ENCODE data around the gene AIFM2.
"Not testable (repeated sequence)": the region's sequence is repeated elsewhere in the genome, so short reads cannot be mapped to it uniquely, and the experiment has no call there.

Gene AIFM2

DNA sequence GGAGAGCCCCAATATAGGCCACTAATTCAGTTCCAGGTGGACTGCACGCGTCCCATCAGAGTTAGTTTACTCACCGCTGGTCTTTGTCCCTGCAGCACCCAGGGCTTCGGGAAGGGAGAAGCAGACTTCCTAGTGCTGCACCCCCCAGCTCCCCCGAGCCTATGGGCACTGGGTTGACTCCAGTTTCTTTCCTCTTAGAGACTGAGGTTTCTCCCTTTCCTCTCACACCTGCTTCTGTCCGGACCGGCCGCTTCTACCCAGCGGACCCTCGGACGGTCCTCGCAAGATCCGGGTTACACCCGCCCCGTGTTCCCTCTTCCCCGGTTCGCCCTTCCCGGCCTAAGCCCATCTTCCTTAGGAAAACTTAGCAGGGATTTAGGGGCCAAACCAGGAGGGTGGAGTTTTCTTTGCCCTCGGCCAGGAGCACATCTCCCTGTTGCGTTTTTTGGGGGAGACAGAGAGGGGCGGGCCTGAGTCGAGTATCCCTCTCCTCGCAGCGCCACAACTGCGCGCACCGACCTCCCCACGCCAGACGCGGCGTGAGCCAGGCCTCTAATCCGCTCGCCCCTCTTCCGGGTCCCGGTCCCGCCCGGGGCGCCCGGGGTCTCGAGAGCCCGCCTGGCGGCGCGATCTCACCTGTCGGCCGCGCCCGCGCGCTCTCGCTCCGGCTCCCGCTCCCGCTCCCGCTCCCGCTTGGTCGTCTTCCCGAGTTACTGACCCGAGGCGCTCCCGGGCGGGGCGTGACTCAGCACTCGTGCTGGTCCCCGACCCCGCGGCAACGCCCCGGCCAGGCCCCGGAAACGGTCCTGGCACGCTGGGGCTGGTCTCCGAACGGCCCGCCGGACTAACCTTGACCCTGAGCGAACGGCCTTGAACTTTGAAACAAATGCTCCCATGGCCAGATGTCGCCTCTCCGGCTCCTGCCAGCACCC, at the start of gene AIFM2:
Gene AIFM2 (minus strand): TSS at position 728 of the 932 bp plus-strand sequence. CDS start 8,741 bp downstream, outside the sequence.
- DNase-seq (ENCODE audit: low read depth), result no peak
- H3K4me3 ChIP-seq (ENCODE audit: low read depth, low read length), result peak within 1 kb of the TSS; percentile 57

DNA sequence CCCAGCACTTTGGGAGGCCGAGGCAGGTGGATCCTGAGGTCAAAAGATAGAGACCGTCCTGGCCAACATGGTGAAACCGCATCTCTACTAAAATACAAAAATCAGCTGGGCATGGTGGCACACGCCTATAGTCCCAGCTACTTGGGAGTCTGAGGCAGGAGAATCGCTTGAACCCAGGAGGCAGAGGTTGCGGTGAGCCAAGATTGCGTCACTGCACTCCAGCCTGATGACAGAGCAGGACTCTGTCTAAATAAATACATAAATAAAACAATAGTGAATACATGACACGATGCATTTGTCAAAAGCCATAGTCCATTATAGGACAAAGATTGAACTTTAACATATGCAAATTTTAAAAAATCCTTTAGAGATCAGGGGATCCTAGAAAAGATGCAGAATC, 46.6 kb upstream of the AIFM2 start:
- not testable (repeated sequence) for H3K4me3 ChIP-seq (ENCODE audit: low read depth, low read length); DNase-seq (ENCODE audit: low read depth)

DNA sequence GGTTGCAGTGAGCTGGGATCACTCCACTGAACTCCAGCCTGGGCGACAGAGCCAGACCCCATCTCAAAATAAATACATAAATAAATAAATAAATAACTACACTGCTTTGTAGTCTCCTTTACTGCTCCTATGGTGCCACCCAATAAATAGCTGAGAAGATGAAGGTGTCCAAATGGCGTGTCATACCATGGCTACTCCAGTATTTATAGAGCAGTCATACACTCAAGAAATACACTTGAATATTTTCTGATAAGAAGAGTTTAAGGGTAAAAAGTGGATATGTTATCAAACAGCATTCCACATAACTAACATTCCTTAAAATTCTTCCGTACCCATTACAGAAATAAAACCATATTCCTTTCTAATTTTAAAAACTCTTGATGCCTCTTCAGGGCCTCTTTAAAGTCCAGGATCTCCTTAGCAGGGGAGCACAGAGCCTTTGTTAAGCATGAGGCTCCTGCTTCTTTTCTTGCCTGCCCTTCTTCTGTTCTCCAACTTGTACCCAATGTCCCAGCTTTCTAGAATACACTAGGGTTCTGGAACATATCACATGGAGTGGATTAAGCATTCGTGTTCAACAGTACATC, 45.6 kb upstream of the AIFM2 start:
- H3K4me3 ChIP-seq (ENCODE audit: low read depth, low read length), result no peak overlapping the region
- DNase-seq (ENCODE audit: low read depth), result no peak

DNA sequence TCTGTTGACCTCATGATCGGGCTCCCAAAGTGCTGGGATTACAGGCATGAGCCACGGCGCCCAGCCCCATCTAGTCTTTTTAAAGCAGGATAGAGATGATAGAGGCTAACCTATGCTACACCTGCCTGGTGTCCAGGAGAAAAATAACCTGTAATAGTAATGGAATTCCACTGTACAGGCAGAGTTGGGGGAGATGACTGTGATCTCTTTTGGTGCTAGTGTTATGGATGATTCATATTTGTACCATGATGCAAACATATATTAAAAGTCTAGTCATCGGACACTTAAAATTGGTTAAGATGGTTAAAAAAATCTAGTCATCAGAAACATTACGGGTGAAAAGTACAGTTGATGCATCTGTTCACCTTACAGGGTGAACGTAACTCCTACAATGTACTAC, 43.8 kb upstream of the AIFM2 start:
- no peak for DNase-seq (ENCODE audit: low read depth)
- no peak overlapping the region for H3K4me3 ChIP-seq (ENCODE audit: low read depth, low read length)

DNA sequence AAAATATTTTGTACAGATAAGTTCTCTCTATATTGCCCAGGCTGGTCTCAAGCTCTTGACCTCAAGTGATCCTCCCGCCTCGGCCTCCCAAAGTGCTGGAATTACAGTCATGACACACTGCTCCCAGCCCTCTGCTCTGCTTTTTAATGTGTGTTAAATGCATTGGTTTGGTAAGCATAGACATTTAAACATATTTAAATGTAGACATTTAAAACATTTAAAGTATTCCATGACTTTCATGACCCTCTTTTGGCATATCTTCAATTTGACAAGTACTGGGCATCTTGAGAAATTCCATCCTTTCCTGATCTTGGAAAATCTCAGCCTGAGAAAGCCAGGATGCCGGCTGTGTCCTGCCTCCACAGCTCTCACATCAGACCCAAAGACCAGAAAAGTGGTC, 42.9 kb upstream of the AIFM2 start:
- H3K4me3 ChIP-seq (ENCODE audit: low read depth, low read length), result no peak overlapping the region
- no peak for DNase-seq (ENCODE audit: low read depth)

DNA sequence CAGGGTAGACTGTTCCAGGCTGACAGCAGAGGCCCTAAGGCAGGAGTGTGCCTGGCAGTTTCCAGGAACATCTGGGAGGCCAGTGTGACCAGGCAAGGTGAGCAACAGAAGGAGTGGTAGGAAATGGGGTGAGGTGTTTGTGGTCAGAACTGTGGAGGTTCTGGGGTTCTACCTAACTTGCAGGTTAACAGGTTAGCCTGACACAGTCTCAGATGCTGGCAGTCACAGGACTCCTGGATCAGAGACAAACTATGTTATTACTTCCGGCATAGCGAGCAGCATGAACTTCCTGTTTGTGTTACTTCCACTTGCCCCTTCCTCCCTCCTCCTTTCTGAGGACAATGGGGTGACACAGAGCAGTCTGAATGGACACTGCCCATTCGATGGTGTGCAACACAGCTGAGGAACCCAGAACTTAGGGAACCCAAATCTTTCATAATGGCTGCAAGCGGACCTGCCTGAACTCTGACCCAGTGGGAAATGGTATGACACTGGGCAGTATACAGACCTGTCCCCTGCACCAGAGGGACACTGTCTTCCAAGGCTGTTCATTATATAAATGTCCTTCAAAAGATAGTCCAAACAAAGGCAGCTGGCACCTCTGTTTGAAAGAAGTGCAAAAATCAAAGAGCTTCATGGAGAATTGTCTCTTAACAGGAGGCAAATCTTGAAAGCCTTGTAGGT, 41.6 kb upstream of the AIFM2 start:
- no peak overlapping the region for H3K4me3 ChIP-seq (ENCODE audit: low read depth, low read length)
- DNase-seq (ENCODE audit: low read depth), result no peak

DNA sequence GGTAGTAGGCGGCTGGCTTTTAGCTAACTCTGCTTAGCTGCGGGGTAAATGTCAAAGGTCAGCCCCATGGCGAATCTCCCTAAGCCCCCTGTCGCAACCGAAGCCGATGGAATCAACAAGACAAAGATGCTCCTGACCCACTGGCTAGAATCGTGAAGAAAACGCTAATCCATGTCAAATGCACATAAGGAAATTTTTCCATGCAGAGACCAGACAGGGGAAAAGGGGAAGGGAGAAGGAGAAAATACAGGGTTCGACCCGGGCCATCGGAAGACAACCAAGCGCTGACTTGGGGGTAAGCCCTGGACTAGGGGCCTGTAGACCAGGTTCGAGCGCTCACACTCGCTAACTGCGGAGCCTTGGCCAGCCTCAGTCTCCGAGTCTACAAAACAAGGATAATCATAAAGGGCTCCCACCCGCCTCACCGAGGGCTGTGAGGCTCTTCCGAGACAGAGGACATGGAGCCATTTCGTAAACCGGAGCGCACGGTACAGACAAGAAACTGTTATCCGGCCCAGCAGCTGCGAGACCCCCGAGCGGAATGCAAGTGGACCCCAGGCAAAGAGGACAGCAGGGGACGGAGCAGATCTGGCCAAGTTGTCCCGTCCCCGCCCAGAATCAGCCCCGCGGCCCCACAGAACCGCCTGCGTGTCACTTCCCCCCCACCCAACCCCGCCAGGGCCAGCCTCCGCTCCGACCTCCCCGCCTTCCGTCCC, 37.2 kb upstream of the AIFM2 start:
- no peak for DNase-seq (ENCODE audit: low read depth)
- H3K4me3 ChIP-seq (ENCODE audit: low read depth, low read length), result peak overlapping the region; percentile 97

DNA sequence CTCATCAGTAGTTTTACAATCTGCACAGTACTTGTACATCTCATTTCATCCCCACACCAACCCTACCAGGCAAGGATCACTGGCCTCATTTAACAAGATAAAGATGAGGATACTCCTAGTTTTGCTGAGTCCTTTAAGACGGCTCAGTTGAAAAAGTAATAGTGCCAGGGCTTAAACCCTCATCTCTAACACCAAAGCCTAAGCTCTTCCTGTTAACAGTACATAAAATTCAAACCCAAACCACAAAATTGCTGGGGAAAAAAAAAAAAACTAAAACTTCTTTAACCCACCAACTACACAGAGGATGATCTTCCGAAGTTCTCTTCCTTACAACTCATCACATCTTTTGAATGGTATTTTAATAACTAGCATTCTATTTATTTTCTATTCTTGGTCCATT, 36.4 kb upstream of the AIFM2 start:
- no peak for DNase-seq (ENCODE audit: low read depth)
- peak overlapping the region; percentile 97 for H3K4me3 ChIP-seq (ENCODE audit: low read depth, low read length)

DNA sequence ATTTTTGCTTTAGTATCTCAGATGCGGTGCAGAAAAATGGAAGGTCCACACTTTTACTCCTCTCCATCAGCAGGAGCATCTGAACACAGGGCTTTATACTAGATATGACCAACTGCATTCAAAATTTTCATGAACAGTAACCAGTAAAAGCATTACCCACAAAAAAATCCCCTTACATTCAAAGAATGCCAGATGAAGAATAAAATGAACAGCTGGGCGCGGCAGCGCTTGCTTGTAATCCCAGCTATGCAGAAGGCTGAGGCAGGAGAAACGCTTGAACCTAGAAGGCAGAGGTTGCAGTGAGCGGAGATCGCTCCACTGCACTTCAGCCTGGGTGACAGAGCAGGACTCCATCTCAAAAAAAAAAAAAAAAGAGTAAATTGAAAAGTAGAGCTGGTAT, 34.6 kb upstream of the AIFM2 start:
- no peak for DNase-seq (ENCODE audit: low read depth)

DNA sequence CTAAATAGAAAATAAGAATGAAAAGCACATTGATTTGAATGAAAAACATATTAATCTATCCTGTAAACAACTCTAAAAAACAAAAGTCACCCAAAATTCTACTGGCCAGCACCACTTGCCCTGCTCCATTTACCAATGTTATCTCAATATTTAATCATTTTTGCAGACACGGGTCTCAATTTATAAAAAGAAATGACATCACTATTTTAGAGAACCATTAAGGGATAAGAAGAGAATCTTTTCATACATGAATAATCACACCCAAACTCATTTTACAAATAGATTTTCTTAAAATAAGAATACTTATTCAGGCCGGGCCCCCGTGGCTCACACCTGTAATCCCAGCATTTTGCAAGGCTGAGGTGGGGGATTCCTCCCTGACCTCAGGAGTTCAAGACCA, 33.8 kb upstream of the AIFM2 start:
- DNase-seq (ENCODE audit: low read depth), result no peak
- no peak overlapping the region for H3K4me3 ChIP-seq (ENCODE audit: low read depth, low read length)

More for the DNA sequence above, 34.6 kb upstream of the AIFM2 start:
- no peak overlapping the region for H3K4me3 ChIP-seq (ENCODE audit: low read depth, low read length)

DNA sequence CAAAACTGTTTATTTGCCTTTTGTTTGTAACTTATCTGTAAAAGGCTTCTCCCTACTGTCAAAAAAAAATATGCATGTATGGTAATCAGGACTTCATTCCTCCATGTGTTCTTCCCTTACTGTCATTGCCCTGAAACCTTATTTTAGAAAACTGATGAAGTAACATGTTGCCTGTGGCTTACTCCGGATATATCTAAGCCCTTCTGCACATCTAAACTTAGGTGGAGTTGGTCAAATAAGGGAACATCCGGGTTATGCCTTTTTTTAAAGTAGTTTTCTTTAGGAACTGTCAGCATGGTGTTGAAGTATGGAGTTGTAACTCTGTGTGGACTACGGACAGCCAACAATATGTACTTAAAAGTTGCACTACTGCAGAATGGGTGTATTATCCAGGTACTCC, 31.5 kb upstream of the AIFM2 start:
- DNase-seq (ENCODE audit: low read depth), result no peak
- H3K4me3 ChIP-seq (ENCODE audit: low read depth, low read length), result no peak overlapping the region

DNA sequence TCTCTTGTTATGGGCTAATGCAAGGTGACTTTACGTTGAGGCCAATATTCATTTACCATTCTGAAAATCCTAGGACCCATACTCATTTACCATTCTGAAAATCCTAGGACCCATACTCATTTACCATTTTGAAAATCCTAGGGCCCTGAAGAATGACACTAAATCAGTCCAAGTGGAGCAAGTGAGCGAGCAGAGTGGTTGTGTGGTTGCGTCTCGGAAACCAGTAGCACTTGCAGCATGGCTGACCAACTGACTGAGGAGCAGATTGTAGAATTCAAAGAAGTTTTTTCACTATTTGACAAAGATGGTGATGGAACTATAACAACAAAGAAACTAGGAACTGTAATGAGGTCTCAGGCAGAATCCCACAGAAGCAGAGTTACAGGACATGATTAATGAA, 30.8 kb upstream of the AIFM2 start:
- no peak for DNase-seq (ENCODE audit: low read depth)
- H3K4me3 ChIP-seq (ENCODE audit: low read depth, low read length), result no peak overlapping the region

DNA sequence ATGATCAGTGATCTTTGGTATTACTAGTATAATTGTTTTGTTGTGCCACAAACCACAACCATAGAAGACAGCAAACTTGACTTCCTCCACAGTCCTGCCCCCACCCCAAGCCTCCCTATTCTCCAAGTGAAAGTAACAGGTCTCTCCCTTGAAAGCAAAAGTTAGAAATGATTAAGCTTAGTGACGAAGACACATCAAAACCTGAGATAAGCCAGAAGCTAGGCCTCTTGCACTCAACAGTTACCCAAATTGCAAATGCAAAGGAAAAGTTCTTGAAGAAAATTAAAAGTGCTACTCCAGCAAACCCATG, 30.2 kb upstream of the AIFM2 start:
- DNase-seq (ENCODE audit: low read depth), result no peak
- no peak overlapping the region for H3K4me3 ChIP-seq (ENCODE audit: low read depth, low read length)

DNA sequence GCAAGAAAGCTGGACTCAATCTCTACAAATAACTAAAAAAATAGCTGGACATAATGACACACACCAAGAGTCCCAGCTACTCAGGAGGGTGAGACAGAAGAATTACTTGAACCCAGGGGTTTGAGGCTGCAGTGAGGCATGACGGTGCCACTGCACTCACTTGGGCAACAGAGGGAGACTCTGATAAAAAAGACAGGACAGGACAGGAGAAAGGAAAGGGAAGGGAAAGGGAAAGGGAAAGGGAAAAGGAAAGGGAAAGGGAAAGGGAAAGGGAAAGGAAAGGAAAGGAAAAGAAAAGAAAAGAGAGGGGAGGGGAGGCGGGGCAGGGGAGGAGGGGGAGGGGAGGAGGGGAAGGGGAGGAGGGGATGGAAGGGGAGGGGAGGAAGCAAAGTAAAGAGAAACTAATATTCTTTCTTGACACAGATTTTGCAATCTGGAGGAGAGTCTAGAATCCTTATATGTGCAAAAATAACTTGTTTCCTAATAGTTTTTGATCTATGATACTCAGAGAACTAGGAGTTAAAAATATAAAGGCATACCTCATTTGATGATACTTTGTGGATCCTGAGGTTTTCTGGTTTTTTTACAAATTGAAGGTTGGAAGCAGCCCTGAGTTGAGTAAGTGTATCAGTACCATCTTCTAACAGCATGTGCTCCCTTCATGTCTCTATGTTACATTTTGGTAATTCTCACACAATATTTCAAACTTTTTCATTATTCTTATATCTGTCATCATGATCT, 29.7 kb upstream of the AIFM2 start:
- no peak for DNase-seq (ENCODE audit: low read depth)
- H3K4me3 ChIP-seq (ENCODE audit: low read depth, low read length), result no peak overlapping the region

DNA sequence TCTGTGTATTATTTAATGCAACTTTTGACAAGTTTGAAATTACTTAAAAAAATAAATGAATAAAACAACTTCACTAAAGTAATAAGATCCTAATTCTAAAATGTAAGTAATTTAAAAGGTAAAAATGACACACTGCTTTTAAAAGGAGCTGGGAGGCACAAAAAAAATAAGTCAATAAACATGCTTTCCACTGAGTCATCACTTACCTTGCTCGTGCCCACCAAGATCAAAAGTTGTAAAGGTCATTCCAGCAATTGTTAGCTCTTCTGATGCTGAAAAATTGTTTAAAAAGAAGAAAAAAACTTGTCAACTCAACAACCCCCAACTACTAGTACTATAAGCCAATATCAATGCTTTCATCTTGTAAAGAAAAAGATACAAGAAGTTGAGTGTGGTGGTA, 28.2 kb upstream of the AIFM2 start:
- DNase-seq (ENCODE audit: low read depth), result no peak
- H3K4me3 ChIP-seq (ENCODE audit: low read depth, low read length), result no peak overlapping the region

DNA sequence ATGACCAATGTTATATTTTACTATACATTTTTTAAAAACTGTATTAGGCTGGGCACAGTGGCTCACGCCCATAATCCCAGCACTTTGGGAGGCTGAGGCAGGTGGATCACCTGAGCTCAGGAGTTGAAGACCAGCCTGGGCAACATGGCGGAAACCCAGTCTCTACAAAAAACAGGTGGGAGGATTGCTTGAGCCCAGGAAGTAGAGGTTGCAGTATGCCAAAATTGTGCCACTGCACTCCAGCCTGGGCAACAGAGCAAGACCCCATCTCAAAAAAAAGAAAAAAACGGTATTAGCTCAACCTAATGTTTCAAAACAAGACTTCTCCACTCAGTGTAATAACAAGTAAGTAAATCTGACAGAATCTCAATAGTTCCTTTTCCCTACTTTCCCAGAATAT, 26.7 kb upstream of the AIFM2 start:
- H3K4me3 ChIP-seq (ENCODE audit: low read depth, low read length); DNase-seq (ENCODE audit: low read depth): not testable (repeated sequence)

DNA sequence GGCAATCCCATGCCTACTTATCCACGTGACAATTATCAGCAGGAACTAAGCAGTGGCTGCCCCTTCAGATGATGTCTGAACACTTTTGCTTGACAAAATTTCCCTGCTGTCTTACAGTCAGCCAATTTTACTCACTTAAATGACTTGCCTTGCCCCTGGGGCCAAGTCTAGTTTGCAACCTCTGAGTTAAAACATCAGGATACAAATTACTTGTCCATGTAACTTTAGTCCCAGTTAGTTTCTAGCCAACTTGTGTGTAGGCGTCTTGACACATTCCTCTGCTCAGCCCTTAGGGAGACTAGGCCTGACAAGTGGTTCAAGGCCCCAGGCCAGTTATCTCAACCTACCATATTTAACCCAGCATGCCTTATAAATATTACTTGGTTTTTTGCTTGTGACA, 25.5 kb upstream of the AIFM2 start:
- H3K4me3 ChIP-seq (ENCODE audit: low read depth, low read length), result no peak overlapping the region
- no peak for DNase-seq (ENCODE audit: low read depth)

DNA sequence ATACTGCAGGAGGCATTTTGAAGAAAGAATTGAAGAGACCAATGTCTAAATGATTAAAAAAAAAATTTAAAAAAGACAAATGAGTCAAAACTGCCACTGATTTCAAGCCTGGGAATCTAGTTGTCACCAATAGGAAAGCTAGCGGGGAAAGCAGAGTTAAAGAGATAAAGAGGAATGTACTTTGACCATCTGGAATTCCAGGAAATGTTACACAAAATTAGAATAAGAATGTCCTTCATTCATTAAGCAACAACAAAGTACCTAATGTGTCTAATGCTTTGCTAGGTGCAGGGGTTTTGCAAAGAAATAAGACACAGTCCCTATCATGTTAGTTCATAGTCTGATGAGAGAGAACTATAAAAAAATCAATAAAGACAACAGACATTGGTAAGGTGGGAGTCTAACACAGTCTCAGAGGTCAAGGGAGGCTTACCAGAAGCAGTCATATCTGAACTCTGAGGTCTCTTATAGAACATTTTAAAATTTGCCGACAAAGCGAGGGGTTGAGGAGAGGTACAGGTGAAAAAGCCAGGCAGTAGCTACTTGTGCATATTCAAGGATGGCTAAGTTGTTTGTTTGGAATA, 22.7 kb upstream of the AIFM2 start:
- H3K4me3 ChIP-seq (ENCODE audit: low read depth, low read length), result no peak overlapping the region
- DNase-seq (ENCODE audit: low read depth), result no peak

DNA sequence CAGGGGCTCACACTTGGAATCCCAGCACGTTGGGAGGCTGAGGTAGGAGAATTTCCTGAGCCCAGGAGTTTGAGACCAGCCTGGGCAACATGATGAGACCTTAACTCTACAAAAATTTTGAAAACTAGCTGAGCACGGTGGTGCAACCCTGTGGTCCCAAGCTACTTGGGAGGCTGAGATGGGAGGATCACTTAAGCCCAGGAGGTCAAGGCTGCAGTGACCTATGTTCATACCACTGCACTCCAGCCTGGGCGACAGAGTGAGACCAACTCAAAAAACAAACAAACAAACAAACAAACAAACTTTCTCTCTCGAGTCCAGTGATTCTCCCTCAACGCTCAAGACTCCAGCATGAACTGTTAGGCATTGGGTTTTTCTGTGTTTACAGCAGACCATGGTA, 15.9 kb upstream of the AIFM2 start:
- no peak for DNase-seq (ENCODE audit: low read depth)
- H3K4me3 ChIP-seq (ENCODE audit: low read depth, low read length), result no peak overlapping the region
